GM19468 (cell line): ENCODE results near the gene IL1RL2.

ENCODE experiments used
- ATAC-seq: cut with Tn5 transposase; IDR thresholded peaks from one replicate; pipeline ENCODE4 v1.9.1; 2021; ENCODE audit warnings: mild to moderate bottlenecking, moderate library complexity, moderate number of reproducible peaks; ENCODE audit not compliant: unreplicated experiment; ENCODE audit errors: extremely low read depth

The IL1RL2 gene

GRCh38 chr2:102235491-102235890 is 48.7 kb downstream of the IL1RL2 start:
- no peak for ATAC-seq

- ATAC-seq = no peak
Measured at GRCh38 chr2:102236132-102236531, 49.3 kb downstream of the IL1RL2 start.

GRCh38 chr2:102237176-102237575 is 50.4 kb downstream of the IL1RL2 start:
- no peak for ATAC-seq

- no peak for ATAC-seq
Measured at GRCh38 chr2:102238039-102238756, 51.4 kb downstream of the IL1RL2 start.

GRCh38 chr2:102238778-102239177 is 52.0 kb downstream of the IL1RL2 start:
- no peak for ATAC-seq

- ATAC-seq = no peak
Measured at GRCh38 chr2:102239344-102239743, 52.5 kb downstream of the IL1RL2 start.

GRCh38 chr2:102240640-102241370 is 54.0 kb downstream of the IL1RL2 start:
- ATAC-seq = peak; percentile 79

GRCh38 chr2:102241616-102242305 is 54.9 kb downstream of the IL1RL2 start:
- no peak for ATAC-seq

- ATAC-seq = no peak
Measured at GRCh38 chr2:102245266-102246151, 58.7 kb downstream of the IL1RL2 start.

GRCh38 chr2:102250278-102250821 is 63.5 kb downstream of the IL1RL2 start:
- ATAC-seq = no peak

- ATAC-seq = no peak
Measured at GRCh38 chr2:102251042-102251848, 64.4 kb downstream of the IL1RL2 start.

GRCh38 chr2:102251849-102252203 is 65.0 kb downstream of the IL1RL2 start:
- ATAC-seq = no peak

GRCh38 chr2:102252236-102252635 is 65.4 kb downstream of the IL1RL2 start:
- ATAC-seq = no peak

GRCh38 chr2:102253140-102253752 is 66.4 kb downstream of the IL1RL2 start:
- no peak for ATAC-seq

GRCh38 chr2:102253753-102254150 is 66.9 kb downstream of the IL1RL2 start:
- ATAC-seq = no peak

- ATAC-seq = no peak
Measured at GRCh38 chr2:102256276-102256675, 69.5 kb downstream of the IL1RL2 start.

- ATAC-seq = no peak
Measured at GRCh38 chr2:102256874-102257462, 70.1 kb downstream of the IL1RL2 start.

GRCh38 chr2:102258025-102258385 is 71.2 kb downstream of the IL1RL2 start:
- ATAC-seq = no peak
